K562 (cell line): Measurements from ENCODE around the gene APLP1. TPM values are rescaled to one million over a fixed set of nuclear protein-coding genes. Genes with fewer than 3 reads are reported as not detected.

Source experiments
- ASH1L ChIP-seq: fragments of 450-650 bp; IDR thresholded peaks from 2 replicates; pipeline ENCODE4 v1.6.1; 2018; ENCODE audit warnings: borderline replicate concordance, mild to moderate bottlenecking, low read depth; ENCODE audit not compliant: partially characterized antibody
- ATF7 ChIP-seq: fragments of 450-650 bp; IDR thresholded peaks from 2 replicates; pipeline ENCODE4 v1.7.1; 2014; ENCODE audit warnings: mild to moderate bottlenecking, moderate library complexity
- CHD2 ChIP-seq: IDR thresholded peaks from 2 replicates; pipeline ENCODE4 v1.6.1; 2011; ENCODE audit warnings: low read depth, low read length
- ELK1 ChIP-seq: sonication (generic); formaldehyde crosslinking; IDR thresholded peaks from 2 replicates; pipeline ENCODE4 v1.8.1; 2022; ENCODE audit warnings: missing genetic modification reagents
- FOXO4 ChIP-seq: fragments of 450-650 bp; formaldehyde crosslinking; IDR thresholded peaks from 2 replicates; pipeline ENCODE4 v1.4.0; 2020; ENCODE audit warnings: mild to moderate bottlenecking, moderate library complexity
- HNRNPK ChIP-seq: fragments of 200-400 bp; formaldehyde crosslinking; IDR thresholded peaks from one replicate; pipeline ENCODE4 v1.6.1; 2018; ENCODE audit warnings: mild to moderate bottlenecking, low read depth, low read length; ENCODE audit not compliant: poor library complexity, severe bottlenecking
- L3MBTL2 ChIP-seq: fragments of 450-650 bp; IDR thresholded peaks from 2 replicates; pipeline ENCODE4 v1.6.1; 2016; ENCODE audit warnings: mild to moderate bottlenecking, moderate library complexity
- NEUROD1 ChIP-seq: fragments of 150-350 bp; IDR thresholded peaks from 2 replicates; pipeline ENCODE4 v1.6.1; 2014; ENCODE audit warnings: borderline replicate concordance, low read length, low read depth; ENCODE audit not compliant: partially characterized antibody
- NFIC ChIP-seq: fragments of 450-650 bp; IDR thresholded peaks from 2 replicates; pipeline ENCODE4 v1.6.1; 2017; ENCODE audit warnings: mild to moderate bottlenecking, inconsistent platforms
- NFYB ChIP-seq: IDR thresholded peaks from 2 replicates; pipeline ENCODE4 v1.6.1; 2011; ENCODE audit warnings: mild to moderate bottlenecking, moderate library complexity; ENCODE audit not compliant: insufficient read length; ENCODE audit errors: extremely low read depth
- SAFB2 ChIP-seq: fragments of 200-400 bp; formaldehyde crosslinking; IDR thresholded peaks from 2 replicates; pipeline ENCODE4 v1.6.1; 2018; ENCODE audit warnings: borderline replicate concordance, low read length, low read depth, moderate library complexity; ENCODE audit not compliant: severe bottlenecking
- SP2 ChIP-seq: IDR thresholded peaks from 2 replicates; pipeline ENCODE4 v1.6.1; 2011; ENCODE audit warnings: mild to moderate bottlenecking, low read depth, low read length, moderate library complexity; ENCODE audit not compliant: poor library complexity, severe bottlenecking; ENCODE audit errors: extremely low read depth
- STAG1 ChIP-seq: sonication (generic); formaldehyde crosslinking; IDR thresholded peaks from 2 replicates; pipeline ENCODE4 v1.5.0; 2020; ENCODE audit warnings: missing genetic modification reagents, borderline replicate concordance
- TAF7 ChIP-seq: fragments of 450-650 bp; IDR thresholded peaks from 2 replicates; pipeline ENCODE4 v1.6.1; 2016; ENCODE audit warnings: missing genetic modification characterization, missing compliant biosample characterization
- ZSCAN32 ChIP-seq: fragments of 450-650 bp; formaldehyde crosslinking; IDR thresholded peaks from 2 replicates; pipeline ENCODE4 v1.4.0; 2020; ENCODE audit warnings: mild to moderate bottlenecking, moderate library complexity
- polyA plus RNA-seq, 8 experiments: library from polyadenylated mRNA; depleted of rRNA in 4 of 8; stranded (reverse) in 5 of 8; unstranded in 3 of 8; fragments of >200 nt; fragmentation: Nextera tagmentation in 2 of 8; fragmentation: Illumina TruSeq in 1 of 8; extraction: Ambion mirVana in 2 of 8; extraction: Trizol in 1 of 8; gene quantifications; 2 replicates each; pipeline versions ENCODE4 v1.2.1 to v1.2.3, GENCODE V29; 2011 to 2014; ENCODE audit warnings: inconsistent platforms in 1 of 8, missing spikeins in 1 of 8
- total RNA-seq, 7 experiments: library from RNA; depleted of rRNA in 6 of 7; stranded (reverse); fragments of >200 nt in 6 of 7; fragmentation: Illumina TruSeq in 2 of 7; extraction: Trizol in 2 of 7; gene quantifications; 2 replicates each; pipeline versions ENCODE4 v1.2.1 to v1.2.3, GENCODE V29; 2011 to 2021; ENCODE audit warnings: low replicate concordance in 1 of 7
- TF ChIP-seq, protein P1 (sequence below): sonication (generic); formaldehyde crosslinking; IDR thresholded peaks from 2 replicates; pipeline ENCODE4 v1.8.1; 2023; ENCODE audit warnings: mild to moderate bottlenecking, missing genetic modification reagents

Gene APLP1
- total and polyA plus RNA-seq, 9 of the 15 experiments (the other 6 are each of a cell fraction or from before 2014, with no cell fraction given) = 0.69 to 9.9 (median 4.7) TPM

- TF ChIP-seq NFIC (peak; percentile 85), NFYB (peak; percentile 94), STAG1 (CRISPR knock-in tag) (no peak), TAF7 (tag) (no peak), L3MBTL2 (peak; percentile 88), HNRNPK (no peak), SP2 (peak; percentile 16), CHD2 (peak; percentile 57; the same call in 1 of the 2 replicates), ELK1 (CRISPR knock-in tag) (no peak), ATF7 (no peak), FOXO4 (no peak), SAFB2 (no peak), ASH1L (peak; percentile 79), ZSCAN32 (no peak), NEUROD1 (peak; percentile 17)
- TF ChIP-seq, protein P1, sequence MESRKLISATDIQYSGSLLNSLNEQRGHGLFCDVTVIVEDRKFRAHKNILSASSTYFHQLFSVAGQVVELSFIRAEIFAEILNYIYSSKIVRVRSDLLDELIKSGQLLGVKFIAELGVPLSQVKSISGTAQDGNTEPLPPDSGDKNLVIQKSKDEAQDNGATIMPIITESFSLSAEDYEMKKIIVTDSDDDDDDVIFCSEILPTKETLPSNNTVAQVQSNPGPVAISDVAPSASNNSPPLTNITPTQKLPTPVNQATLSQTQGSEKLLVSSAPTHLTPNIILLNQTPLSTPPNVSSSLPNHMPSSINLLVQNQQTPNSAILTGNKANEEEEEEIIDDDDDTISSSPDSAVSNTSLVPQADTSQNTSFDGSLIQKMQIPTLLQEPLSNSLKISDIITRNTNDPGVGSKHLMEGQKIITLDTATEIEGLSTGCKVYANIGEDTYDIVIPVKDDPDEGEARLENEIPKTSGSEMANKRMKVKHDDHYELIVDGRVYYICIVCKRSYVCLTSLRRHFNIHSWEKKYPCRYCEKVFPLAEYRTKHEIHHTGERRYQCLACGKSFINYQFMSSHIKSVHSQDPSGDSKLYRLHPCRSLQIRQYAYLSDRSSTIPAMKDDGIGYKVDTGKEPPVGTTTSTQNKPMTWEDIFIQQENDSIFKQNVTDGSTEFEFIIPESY = peak; percentile 97
Measured at GRCh38 chr19:35862528-35862927, 5.8 kb upstream of the APLP1 start (continued).
